Breast epithelium (tissue), 3 donors: Measurements from ENCODE around the gene MT4.

ENCODE experiments used
- POLR2A ChIP-seq: fragments of 450-650 bp; IDR thresholded peaks from one replicate; pipeline ENCODE4 v1.6.1; 2016; ENCODE audit warnings: antibody characterized with exemption, mild to moderate bottlenecking, moderate library complexity
- POLR2AphosphoS5 ChIP-seq, 3 donors: sonication (generic); formaldehyde crosslinking; IDR thresholded peaks; one replicate each; pipeline ENCODE4 v1.6.1; 2017; ENCODE audit warnings: antibody characterized with exemption in 3 of 3
- TF ChIP-seq, protein P1 (sequence below), 3 donors: fragments of 450-650 bp; IDR thresholded peaks; one replicate each; pipeline ENCODE4 v1.5.1; 2016 to 2017; ENCODE audit warnings: antibody characterized with exemption in 3 of 3, mild to moderate bottlenecking in 3 of 3, moderate library complexity in 3 of 3

DNA sequence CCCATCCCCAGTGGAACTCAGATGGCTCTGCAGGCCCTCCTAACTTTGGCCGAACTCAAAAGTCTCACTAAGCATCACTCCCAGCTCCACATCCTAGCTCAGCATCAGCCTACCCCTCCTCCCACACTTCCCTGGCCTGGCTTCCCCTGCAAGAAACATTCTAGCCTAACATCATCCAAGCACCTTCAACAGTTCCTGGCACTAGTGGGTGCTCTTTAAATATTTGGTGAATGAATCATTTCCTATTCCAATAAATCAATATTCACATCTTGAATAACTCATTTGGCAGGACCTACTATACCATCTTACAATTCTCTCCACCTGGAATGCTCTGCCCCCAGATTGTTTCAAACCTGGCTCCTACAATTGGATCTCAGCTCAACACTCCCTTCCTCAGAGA, 34.0 kb upstream of the MT4 start:
- TF ChIP-seq, protein P1, sequence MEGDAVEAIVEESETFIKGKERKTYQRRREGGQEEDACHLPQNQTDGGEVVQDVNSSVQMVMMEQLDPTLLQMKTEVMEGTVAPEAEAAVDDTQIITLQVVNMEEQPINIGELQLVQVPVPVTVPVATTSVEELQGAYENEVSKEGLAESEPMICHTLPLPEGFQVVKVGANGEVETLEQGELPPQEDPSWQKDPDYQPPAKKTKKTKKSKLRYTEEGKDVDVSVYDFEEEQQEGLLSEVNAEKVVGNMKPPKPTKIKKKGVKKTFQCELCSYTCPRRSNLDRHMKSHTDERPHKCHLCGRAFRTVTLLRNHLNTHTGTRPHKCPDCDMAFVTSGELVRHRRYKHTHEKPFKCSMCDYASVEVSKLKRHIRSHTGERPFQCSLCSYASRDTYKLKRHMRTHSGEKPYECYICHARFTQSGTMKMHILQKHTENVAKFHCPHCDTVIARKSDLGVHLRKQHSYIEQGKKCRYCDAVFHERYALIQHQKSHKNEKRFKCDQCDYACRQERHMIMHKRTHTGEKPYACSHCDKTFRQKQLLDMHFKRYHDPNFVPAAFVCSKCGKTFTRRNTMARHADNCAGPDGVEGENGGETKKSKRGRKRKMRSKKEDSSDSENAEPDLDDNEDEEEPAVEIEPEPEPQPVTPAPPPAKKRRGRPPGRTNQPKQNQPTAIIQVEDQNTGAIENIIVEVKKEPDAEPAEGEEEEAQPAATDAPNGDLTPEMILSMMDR (IDR thresholded peaks at IDR 0.05): no peak
- TF ChIP-seq POLR2A: no peak
- TF ChIP-seq POLR2AphosphoS5 (IDR thresholded peaks at IDR 0.05): no peak
